Tibial nerve (tissue), 4 donors: ENCODE results near the gene CCDC91.
A peak's percentile ranks its signal among the peaks of the same experiment; 100 is the strongest.

Source experiments
- EP300 ChIP-seq, 2 donors: sonication (generic); formaldehyde crosslinking; IDR thresholded peaks; one replicate each; pipeline ENCODE4 v1.6.1; 2017; ENCODE audit warnings: antibody characterized with exemption in 2 of 2, mild to moderate bottlenecking in 1 of 2
- POLR2A ChIP-seq, 2 donors: fragments of 450-650 bp; IDR thresholded peaks; one replicate each; pipeline ENCODE4 v1.6.1; 2017; ENCODE audit warnings: antibody characterized with exemption in 2 of 2, mild to moderate bottlenecking in 2 of 2, moderate library complexity in 2 of 2
- TF ChIP-seq, protein P1 (sequence below), 5 experiments: fragments of 200-600 bp in 3 of 5; fragments of 450-650 bp in 2 of 5; sonication (generic) in 3 of 5; IDR thresholded peaks; one replicate each; pipeline ENCODE4 v1.5.1; 2016 to 2019; ENCODE audit warnings: antibody characterized with exemption in 5 of 5, mild to moderate bottlenecking in 3 of 5, moderate library complexity in 2 of 5

DNA sequence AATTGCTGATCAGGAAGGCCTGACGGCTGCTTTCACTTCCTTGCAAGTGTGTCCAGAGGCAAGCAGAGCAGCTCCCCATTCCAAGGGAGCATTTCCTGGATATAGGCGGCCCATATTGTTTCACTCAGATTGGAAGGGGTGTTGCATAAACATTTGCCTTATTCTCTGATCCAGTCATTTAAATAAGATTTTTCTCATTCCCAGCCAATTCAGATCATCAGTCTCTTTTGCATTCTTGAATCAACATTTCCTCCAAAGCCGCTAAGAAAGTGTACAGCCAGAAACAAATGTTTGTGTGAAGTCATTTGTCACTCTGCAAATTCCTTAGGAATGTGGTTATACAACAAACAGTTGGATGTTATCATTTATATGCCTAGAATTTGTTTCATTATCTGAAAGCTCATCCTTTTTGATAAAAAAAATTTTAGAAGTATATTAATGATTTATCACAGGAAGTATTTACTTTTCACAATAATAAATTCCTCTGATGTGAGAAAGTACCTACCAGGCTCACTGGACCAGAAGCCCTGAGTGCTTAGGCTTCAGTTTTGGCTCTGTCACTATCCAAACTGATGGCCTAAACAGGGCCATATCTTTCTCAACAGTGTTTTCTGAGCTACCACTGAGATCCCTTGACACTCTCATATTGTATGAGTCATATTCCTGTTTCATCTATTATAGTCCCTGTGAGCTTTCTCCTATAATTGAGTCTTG lies 379.6 kb downstream of the CCDC91 start:
- TF ChIP-seq, protein P1, sequence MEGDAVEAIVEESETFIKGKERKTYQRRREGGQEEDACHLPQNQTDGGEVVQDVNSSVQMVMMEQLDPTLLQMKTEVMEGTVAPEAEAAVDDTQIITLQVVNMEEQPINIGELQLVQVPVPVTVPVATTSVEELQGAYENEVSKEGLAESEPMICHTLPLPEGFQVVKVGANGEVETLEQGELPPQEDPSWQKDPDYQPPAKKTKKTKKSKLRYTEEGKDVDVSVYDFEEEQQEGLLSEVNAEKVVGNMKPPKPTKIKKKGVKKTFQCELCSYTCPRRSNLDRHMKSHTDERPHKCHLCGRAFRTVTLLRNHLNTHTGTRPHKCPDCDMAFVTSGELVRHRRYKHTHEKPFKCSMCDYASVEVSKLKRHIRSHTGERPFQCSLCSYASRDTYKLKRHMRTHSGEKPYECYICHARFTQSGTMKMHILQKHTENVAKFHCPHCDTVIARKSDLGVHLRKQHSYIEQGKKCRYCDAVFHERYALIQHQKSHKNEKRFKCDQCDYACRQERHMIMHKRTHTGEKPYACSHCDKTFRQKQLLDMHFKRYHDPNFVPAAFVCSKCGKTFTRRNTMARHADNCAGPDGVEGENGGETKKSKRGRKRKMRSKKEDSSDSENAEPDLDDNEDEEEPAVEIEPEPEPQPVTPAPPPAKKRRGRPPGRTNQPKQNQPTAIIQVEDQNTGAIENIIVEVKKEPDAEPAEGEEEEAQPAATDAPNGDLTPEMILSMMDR (IDR thresholded peaks at IDR 0.05) = no peak
- no peak for TF ChIP-seq POLR2A (IDR thresholded peaks at IDR 0.05)
- TF ChIP-seq EP300 (IDR thresholded peaks at IDR 0.05) = peak in 1 of 2 donors; percentile 33
